Lung microvascular endothelial cell (primary cell): Measurements from ENCODE around the gene HSPA13. TPM values are rescaled to one million over a fixed set of nuclear protein-coding genes. Genes with fewer than 3 reads are reported as not detected.

Source experiments
- total RNA-seq: library from RNA; depleted of rRNA; stranded (reverse); fragments of >200 nt; gene quantifications from 2 replicates; pipeline ENCODE4 v1.2.1, GENCODE V29; 2014

Gene HSPA13
- total RNA-seq, 1 donor from 2014 or later = 38.3 TPM

Other genes with a start within 250 kb of the HSPA13 start
- not detected in 2 replicates for gene LIPI, start 172.2 kb downstream of the HSPA13 start, total RNA-seq
- under 0.01 TPM in 1 of 2 replicates, not detected in the other for gene RBM11, start 167.0 kb downstream of the HSPA13 start, total RNA-seq
- 0.60 and 3.7 TPM in 2 replicates for gene SAMSN1, start 163.2 kb upstream of the HSPA13 start, total RNA-seq